Left ventricle myocardium inferior (tissue), 1 donor: ENCODE data around the gene OLFML3. TPM values are rescaled to one million over a fixed set of nuclear protein-coding genes. Genes with fewer than 3 reads are reported as not detected.

Source experiments
- DNase-seq: peaks from one replicate; pipeline ENCODE4 v3.0.0-alpha.2; 2020
- H3K27ac ChIP-seq: fragments of 200-600 bp; replicated peaks from 2 replicates; pipeline ENCODE4 v1.8.0; 2021
- H3K27me3 ChIP-seq: fragments of 200-600 bp; 2 replicates; pipeline ENCODE4 v1.8.0; 2021; ENCODE audit warnings: low read depth
- H3K36me3 ChIP-seq: fragments of 200-600 bp; 2 replicates; pipeline ENCODE4 v1.8.0; 2021
- H3K4me1 ChIP-seq: fragments of 200-600 bp; 2 replicates; pipeline ENCODE4 v1.8.0; 2021
- H3K4me3 ChIP-seq: fragments of 200-600 bp; 2 replicates; pipeline ENCODE4 v1.8.0; 2021; ENCODE audit warnings: mild to moderate bottlenecking, moderate library complexity
- H3K9me3 ChIP-seq: fragments of 200-600 bp; replicated peaks from 2 replicates; pipeline ENCODE4 v1.8.0; 2021
- intact Hi-C: fragments of 100-400 bp; cut with micrococcal nuclease; formaldehyde crosslinking; loops from one replicate; pipeline ENCODE4 v1.11.0; 2022
- total RNA-seq: library from RNA; stranded (reverse); fragmentation: NEBNext Ultra II Directional; extraction: Animal tissue kit (Norgen Biotek cat#: 25700); gene quantifications from one replicate; pipeline ENCODE4 v1.2.1, GENCODE V29; 2021
- TF ChIP-seq, protein P1 (sequence below): fragments of 200-600 bp; IDR thresholded peaks from 2 replicates; pipeline ENCODE4 v1.8.0; 2021; ENCODE audit warnings: antibody characterized with exemption, mild to moderate bottlenecking, borderline replicate concordance
- donor health status: DM: no; HTN: yes; CAD: no; lungs with severe emphysema.

OLFML3 gene
- total RNA-seq, 1 donor from 2014 or later, result 14.3 TPM

DNA sequence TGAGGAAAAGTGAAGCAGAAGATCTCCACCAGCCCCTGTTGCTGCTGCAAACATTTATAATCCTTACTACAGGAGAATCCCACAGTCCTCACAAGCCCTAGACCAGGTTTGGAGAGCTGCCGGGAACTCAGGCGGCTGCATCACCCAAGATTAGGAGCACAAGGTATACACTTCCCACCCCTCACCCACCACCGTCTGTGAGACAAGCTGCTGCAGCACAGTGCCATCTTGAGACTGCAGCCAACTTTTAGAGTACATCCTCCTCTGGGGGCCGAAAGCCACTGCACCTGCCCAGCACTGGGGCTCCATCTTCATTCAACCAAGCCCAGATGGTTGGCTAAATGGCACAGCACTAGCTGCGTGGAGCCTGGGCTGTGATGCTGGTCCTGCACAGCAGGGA lies 13.8 kb downstream of the OLFML3 start:
- Histone ChIP-seq H3K27ac (no peak overlapping the region), H3K36me3 (no peaks in the 10 kb centered on the region), H3K4me3 (no peak overlapping the region), H3K9me3 (peaks cover 29% of the 10 kb centered on the region), H3K27me3 (no peaks in the 10 kb centered on the region), H3K4me1 (no peaks in the 10 kb centered on the region)
- TF ChIP-seq, protein P1, sequence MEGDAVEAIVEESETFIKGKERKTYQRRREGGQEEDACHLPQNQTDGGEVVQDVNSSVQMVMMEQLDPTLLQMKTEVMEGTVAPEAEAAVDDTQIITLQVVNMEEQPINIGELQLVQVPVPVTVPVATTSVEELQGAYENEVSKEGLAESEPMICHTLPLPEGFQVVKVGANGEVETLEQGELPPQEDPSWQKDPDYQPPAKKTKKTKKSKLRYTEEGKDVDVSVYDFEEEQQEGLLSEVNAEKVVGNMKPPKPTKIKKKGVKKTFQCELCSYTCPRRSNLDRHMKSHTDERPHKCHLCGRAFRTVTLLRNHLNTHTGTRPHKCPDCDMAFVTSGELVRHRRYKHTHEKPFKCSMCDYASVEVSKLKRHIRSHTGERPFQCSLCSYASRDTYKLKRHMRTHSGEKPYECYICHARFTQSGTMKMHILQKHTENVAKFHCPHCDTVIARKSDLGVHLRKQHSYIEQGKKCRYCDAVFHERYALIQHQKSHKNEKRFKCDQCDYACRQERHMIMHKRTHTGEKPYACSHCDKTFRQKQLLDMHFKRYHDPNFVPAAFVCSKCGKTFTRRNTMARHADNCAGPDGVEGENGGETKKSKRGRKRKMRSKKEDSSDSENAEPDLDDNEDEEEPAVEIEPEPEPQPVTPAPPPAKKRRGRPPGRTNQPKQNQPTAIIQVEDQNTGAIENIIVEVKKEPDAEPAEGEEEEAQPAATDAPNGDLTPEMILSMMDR, result no peak
- intact Hi-C loops, result no loop called here
- DNase-seq, result no peak

DNA sequence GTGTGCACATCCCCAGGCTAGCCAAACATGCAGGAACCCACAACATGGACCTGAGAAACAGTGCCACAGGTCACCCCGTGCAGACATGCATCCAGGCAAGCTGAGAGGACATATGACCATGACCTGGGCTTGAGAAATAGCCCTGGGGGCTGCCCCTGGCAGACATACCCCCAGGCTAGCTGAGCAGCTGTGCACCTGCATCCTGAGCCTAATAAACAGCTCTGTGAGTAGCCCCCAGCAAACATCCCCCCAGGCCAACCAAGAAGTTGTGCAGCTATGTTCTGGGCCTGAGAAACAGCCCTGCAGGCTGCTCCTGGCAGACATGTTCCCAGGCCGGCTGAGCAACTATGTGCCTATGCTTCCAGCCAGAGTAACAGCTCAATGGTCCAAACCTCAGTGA lies 14.5 kb downstream of the OLFML3 start:
- Histone ChIP-seq H3K27ac (no peak overlapping the region), H3K9me3 (peaks cover 29% of the 10 kb centered on the region), H3K36me3 (no peaks in the 10 kb centered on the region), H3K4me1 (no peaks in the 10 kb centered on the region), H3K27me3 (no peaks in the 10 kb centered on the region), H3K4me3 (no peak overlapping the region)
- no peak for DNase-seq
- TF ChIP-seq, protein P1, result no peak
- intact Hi-C loops, result no loop called here

DNA sequence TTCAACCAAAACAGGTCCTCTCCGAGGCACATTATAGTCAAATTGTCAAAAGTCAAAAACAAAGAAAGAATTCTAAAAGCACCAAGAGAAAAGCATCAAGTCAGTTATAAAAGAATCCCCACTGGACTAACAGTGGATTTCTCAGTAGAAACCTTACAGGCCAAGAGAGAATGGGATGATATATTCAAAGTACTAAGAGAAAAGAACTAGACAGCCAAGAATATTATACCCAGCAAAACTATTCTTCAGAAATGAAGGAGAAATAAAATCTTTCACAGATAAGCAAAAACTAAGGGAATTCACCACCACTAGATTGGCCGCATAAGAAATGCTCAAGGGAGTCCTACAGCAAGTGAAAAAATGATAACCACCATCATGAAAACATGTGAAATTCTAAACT lies 16.1 kb downstream of the OLFML3 start:
- Histone ChIP-seq H3K27me3 (peaks cover under 1% of the 10 kb centered on the region), H3K4me3 (no peak overlapping the region), H3K36me3 (no peaks in the 10 kb centered on the region), H3K27ac (no peak overlapping the region), H3K9me3 (peaks cover 29% of the 10 kb centered on the region), H3K4me1 (no peaks in the 10 kb centered on the region)
- intact Hi-C loops, result no loop called here
- TF ChIP-seq, protein P1, result no peak
- no peak for DNase-seq

DNA sequence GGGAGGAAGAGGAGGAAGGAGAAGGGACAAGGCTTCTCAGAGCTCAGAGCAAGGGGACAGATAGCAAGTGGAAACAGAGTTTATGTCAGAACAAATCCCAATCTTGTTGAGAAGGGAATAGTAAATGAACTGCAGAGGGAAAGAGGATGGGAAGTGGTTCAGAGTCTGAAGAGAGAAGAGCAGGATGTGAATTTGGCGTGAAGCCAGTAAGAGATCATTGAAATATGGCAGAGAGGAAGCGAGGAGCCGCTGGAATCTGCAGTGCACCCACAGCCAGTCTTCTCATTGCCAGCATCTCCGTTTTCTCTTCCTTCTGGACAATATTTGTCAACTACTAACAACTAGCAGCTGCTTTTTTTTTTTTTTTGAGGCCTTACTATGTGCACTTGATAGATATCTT lies 19.1 kb downstream of the OLFML3 start:
- intact Hi-C loops, result no loop called here
- Histone ChIP-seq H3K27ac (no peak overlapping the region), H3K4me3 (no peak overlapping the region), H3K9me3 (peaks cover 29% of the 10 kb centered on the region), H3K4me1 (peaks cover 4% of the 10 kb centered on the region), H3K36me3 (no peaks in the 10 kb centered on the region), H3K27me3 (peaks cover 11% of the 10 kb centered on the region)
- no peak for DNase-seq
- TF ChIP-seq, protein P1, result no peak

DNA sequence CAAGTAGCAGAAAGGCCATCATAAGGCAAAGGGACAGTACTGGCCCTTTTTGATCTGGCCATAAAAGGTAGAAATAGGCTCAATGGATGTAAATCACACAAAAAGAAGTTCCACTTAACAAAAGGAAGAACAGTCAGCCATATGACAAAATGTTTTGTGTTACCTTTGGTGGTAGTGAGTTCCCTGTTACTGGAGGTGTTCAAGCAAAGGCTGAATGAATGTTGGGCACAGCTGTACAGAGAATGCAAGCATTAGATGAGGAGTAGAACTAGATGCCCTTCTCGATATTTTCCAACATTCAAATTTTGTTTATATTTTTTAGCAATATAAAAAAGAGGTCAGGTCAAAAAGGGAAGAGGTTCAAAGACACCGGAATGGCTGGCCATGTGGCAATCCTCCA lies 20.0 kb downstream of the OLFML3 start:
- TF ChIP-seq, protein P1, result no peak
- H3K27me3 ChIP-seq, result peaks cover 12% of the 10 kb centered on the region
- DNase-seq, result no peak

DNA sequence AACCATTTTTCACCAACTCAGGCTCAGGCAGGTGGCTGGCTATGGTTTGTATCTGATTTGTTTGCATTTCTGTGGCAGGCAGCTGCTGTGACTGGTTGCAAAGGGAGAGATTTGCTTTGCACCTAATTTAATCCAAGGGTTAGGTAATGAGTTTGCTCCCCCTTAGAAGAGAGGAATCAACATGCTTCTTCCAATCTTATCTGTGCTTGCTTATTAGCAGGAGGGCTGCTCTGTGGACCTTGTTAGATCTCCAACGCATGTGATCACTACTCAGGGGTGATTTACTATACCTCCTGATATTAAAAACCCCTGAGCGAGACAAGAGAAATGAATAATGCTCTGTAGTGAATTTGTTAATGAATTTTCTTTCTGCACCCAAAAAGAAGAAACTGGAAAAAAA lies 20.5 kb downstream of the OLFML3 start:
- H3K4me1 ChIP-seq, result peaks cover 11% of the 10 kb centered on the region
- no peak overlapping the region for H3K4me3 ChIP-seq
- intact Hi-C loops, result no loop called here
- DNase-seq, result no peak
- no peaks in the 10 kb centered on the region for H3K36me3 ChIP-seq
- H3K27ac ChIP-seq, result no peak overlapping the region
- TF ChIP-seq, protein P1, result no peak
- peaks cover 19% of the 10 kb centered on the region for H3K9me3 ChIP-seq
- H3K27me3 ChIP-seq, result peaks cover 14% of the 10 kb centered on the region

More for the DNA sequence above, 20.0 kb downstream of the OLFML3 start:
- peaks cover 11% of the 10 kb centered on the region for H3K4me1 ChIP-seq
- H3K27ac ChIP-seq, result no peak overlapping the region
- H3K4me3 ChIP-seq, result no peak overlapping the region
- peaks cover 24% of the 10 kb centered on the region for H3K9me3 ChIP-seq
- no peaks in the 10 kb centered on the region for H3K36me3 ChIP-seq
- intact Hi-C loops, result no loop called here
